HL-60/S4 (cell line): Measurements from ENCODE around the gene APOB.

Experiments
- in situ Hi-C: fragments of 300-500 bp; cut with MboI; formaldehyde crosslinking; loops from 2 replicates; pipeline ENCODE4 v1.14.3; 2022; ENCODE audit warnings: low sequenced_read_pairs

APOB gene

GRCh38 chr2:21020031-21020667 lies 23.7 kb downstream of the APOB start:
- in situ Hi-C loops: no loop called here

- in situ Hi-C loops: no loop called here
Observed at GRCh38 chr2:21019678-21020021, 24.2 kb downstream of the APOB start.

GRCh38 chr2:21019000-21019677 lies 24.7 kb downstream of the APOB start:
- in situ Hi-C loops: no loop called here

GRCh38 chr2:21018290-21018689 lies 25.6 kb downstream of the APOB start:
- in situ Hi-C loops: no loop called here

- in situ Hi-C loops: no loop called here
Observed at GRCh38 chr2:21017748-21018276, 26.1 kb downstream of the APOB start.

GRCh38 chr2:21015281-21015645 lies 28.6 kb downstream of the APOB start:
- in situ Hi-C loops: no loop called here

- in situ Hi-C loops: no loop called here
Observed at GRCh38 chr2:21014364-21015280, 29.3 kb downstream of the APOB start.

- in situ Hi-C loops: no loop called here
Observed at GRCh38 chr2:21013043-21013816, 30.6 kb downstream of the APOB start.

- in situ Hi-C loops: no loop called here
Observed at GRCh38 chr2:21012557-21012937, 31.3 kb downstream of the APOB start.

- in situ Hi-C loops: no loop called here
Observed at GRCh38 chr2:21011876-21012556, 31.9 kb downstream of the APOB start.

GRCh38 chr2:21011453-21011852 lies 32.4 kb downstream of the APOB start:
- in situ Hi-C loops: no loop called here

GRCh38 chr2:21010813-21011439 lies 32.9 kb downstream of the APOB start:
- in situ Hi-C loops: no loop called here

- in situ Hi-C loops: no loop called here
Observed at GRCh38 chr2:21009662-21010225, 34.1 kb downstream of the APOB start.

GRCh38 chr2:21008790-21009661 lies 34.8 kb downstream of the APOB start:
- in situ Hi-C loops: no loop called here

- in situ Hi-C loops: no loop called here
Observed at GRCh38 chr2:21008014-21008789, 35.7 kb downstream of the APOB start.

GRCh38 chr2:21007129-21008013 lies 36.5 kb downstream of the APOB start:
- in situ Hi-C loops: no loop called here
